ENCODE results near the gene JSRP1.

GRCh38 chr19:2300533-2300932 lies 44.3 kb upstream of the JSRP1 start:
- TF ChIP-seq ELF4 (IDR thresholded peaks at IDR 0.05) (no peak), ZNF384 (IDR thresholded peaks at IDR 0.05) (no peak), FOXA1 (IDR thresholded peaks at IDR 0.05) (no peak), TARDBP (IDR thresholded peaks at IDR 0.05) (no peak), FOXM1 (IDR thresholded peaks at IDR 0.05; ENCODE audit: borderline replicate concordance) (no peak), FOXK2 (IDR thresholded peaks at IDR 0.05) (no peak), BHLHE40 (IDR thresholded peaks at IDR 0.05; ENCODE audit: borderline replicate concordance) (no peak), SUZ12 (IDR thresholded peaks at IDR 0.05) (no peak), SP1 (IDR thresholded peaks at IDR 0.05) (no peak), PKNOX1 (IDR thresholded peaks at IDR 0.05) (no peak), LEF1 (IDR thresholded peaks at IDR 0.05; ENCODE audit: borderline replicate concordance) (no peak), ARNT (IDR thresholded peaks at IDR 0.05) (no peak)

Measured in HEK293T (cell line).